ENCODE results near the gene GNB3.

Gene GNB3

DNA sequence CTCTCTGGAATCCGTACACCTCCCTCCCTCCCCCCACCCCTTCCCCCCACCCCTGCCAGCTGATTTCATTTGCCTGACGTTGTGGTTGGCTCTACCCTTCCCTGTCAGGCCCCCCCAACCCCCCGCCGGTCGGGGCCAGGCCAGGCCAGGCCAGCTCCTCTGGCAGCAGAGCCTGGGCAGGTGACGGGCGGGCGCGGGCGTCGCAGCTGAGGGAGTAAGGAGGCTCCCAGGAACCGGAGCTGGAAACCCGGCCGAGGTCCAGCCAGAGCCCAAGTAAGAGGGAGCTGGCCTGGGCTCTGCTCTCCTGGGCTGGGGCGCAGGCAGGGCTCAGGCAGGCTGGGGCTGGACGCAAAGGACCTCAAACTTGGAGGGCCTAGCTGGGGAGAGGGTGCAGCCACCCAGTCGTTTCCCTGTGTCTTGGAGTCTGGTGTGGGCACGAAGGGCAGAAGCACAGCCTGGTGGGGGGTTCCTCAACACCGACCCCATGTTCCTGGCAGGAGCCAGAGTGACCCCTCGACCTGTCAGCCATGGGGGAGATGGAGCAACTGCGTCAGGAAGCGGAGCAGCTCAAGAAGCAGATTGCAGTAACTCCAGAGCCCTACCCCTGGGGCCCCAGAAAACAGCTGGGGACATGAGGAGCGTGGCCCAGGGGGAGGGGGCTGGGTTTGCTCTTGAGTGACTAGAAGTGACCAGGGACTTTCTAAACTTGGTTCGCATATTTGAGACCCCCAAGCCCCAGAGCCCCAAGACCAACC lies at the start of gene GNB3:
TSS of gene GNB3 (plus strand) at position 165 of the 755 bp plus-strand sequence. CDS start at position 528, 363 bp downstream.
- DNase-seq: no peak

DNA sequence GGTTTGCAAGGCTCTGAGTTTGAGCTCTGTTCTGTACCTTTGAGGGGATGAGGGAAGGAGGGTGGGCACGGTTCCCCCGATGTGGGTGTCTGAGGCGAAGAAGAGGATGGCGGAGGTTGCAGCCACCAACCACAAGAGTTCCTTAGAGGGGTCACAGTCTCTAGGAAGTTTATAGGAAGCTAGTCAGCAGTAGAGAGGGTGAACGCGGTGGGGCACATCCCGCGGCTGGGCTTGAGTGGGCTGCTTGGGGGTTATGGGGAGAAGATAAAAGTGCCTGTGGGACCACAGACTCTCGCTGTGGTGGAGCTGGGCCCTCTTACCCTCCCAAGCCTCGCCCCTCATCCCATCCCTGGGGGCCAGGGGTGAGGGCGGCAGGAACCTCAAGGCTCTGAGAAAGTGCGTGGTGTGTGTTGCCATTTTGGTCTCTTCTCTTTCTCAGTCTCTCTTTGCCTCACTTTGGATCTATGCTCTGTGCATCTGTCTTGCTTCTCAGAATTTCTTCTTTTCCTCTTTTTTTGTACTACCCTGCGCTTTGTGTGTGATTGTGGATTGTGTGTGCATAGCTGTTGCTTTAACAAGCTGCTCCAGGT lies 48.7 kb upstream of the GNB3 start:
- DNase-seq: no peak

DNA sequence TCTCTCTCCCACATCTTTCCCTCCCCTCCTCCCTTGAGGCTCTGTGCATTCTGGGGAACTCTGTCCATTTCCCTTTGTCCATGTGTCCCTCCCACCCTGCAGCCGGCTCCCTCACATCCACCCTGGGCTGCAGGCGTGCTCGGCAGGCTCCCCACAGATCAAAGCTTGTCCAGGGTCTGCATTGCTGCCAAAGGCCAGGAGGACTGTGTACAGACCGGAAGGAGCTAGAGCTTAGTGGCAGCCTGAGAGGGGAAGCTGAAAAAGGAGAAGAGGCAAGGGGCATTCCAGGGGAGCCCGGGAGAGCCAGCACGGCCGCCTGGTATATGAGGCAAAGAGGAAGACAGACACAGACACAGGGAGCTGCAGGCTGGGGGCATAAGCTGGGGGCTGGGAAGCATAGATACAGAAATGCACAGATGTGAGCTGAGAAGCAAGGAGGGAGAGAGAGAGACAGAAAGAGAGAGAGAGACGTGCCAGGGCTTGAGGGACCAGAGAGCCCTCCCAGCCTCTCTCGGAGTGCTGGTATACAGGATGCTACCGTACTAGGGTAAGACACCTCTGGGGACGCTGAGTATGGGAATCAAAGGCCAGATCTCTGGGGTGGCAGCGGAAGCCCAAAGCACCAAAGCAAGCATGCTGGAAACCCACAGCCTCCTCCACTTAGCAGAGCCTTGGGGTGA lies 48.1 kb upstream of the GNB3 start:
- DNase-seq: no peak

DNA sequence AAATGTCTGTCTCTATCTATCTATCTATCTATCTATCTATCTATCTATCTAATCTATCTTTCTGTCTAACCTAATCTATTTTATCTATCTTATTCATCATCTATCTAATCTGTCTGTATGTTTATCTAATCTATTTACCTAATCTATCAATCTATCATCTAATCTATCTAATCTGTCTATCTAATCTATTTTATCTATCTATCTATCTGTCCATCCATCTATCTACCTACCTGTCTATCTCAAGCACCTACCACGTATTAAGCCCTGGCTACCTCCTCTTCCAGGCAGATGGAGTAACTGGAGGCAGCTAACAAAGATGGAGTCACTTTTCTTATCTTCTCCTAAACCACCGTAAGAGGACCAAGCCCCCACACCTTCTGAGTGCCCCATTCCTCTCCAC lies 45.6 kb upstream of the GNB3 start:
- DNase-seq: no peak

DNA sequence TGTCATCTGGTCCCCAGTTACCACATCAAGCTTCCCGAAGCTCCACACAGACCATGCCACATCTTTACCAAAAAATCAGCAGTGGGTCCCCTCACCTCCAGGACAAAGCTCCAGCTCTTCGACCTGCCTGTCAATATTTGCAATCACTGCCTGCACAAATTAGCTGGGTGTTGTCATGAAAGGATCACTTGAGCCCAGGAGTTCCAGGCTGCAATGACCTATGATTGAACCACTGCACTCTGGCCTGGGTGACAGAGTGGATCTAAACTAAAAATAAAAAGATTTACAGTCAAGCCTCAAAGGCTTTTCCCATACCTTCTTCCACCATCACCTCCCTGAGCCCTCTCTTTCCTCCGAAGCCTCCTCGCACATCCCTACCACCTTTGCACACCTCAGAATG lies 44.1 kb upstream of the GNB3 start:
- no peak for DNase-seq

DNA sequence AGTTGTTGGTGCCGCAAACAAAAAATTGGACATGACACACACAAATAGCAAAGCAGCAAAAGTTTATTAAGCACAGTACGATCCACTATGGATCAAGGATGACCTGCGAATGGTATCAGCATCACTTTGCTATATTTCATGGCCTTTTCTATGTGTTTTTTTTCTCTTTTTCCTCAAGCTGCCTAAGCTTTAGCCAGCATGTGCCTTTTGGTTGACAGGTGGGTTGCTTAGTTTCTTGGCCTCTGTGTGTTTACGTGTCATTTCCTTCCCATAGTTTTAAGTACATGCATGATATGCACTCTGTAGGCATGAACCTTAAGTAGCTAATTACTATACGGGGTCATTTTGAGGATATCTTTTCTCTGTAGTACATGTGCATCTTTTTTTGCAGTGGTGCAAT lies 41.6 kb upstream of the GNB3 start:
- DNase-seq: no peak

DNA sequence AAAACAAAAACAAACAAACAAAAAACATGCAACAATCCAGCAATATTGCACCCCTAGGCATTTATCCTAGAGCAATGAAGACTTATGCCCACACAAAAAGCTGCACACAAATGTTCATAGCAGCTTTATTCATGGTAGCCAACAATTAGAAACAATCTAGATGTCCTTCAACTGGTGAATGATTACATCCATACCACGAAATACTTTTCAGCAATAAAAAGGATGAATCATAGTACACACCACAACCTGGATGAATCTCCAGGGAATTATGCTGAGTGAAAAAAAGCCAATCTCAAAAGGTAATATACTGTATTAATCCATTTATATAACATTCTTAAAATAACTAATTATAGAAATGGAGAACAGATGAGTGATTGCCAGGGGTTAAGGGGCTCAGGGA lies 33.6 kb upstream of the GNB3 start:
- DNase-seq: no peak

DNA sequence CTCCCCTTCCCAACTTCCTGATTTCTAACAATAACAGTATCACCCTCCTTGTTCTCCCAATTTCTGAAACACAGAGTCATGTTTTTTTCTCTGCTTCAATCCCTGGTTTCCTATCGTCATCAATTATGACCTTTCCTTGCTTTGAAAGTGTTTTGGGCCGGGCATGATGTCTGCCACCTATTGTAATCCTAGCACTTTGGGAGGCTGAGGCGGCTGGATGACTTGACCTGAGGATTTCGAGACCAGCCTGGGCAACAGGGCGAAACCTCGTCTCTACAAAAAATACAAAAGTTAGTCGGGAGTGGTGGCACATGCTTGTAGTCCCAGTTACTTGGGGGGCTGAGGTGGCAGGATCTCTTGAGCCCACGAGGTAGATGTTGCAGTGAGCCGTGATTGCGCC lies 31.7 kb upstream of the GNB3 start:
- DNase-seq: no peak

DNA sequence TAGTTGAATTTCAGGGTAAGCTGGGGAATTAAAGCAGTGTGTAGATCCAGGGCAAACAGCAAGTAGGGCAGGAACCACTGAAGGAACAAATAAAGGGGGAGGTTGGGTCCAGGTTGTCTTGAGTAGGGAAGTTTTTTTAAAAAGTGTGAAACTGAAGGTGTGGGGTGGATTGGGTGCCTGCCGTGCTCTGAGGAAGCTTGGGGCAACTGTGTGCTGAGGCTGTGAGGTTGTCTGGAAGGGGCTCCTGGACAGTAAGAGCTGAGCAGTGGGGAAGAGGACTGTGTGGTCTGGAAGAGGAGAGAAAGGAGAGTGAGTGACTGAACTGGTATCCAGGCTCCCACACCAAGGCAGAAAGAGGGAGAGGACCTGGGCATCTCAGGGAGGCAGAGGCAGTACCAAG lies 30.0 kb upstream of the GNB3 start:
- no peak for DNase-seq

DNA sequence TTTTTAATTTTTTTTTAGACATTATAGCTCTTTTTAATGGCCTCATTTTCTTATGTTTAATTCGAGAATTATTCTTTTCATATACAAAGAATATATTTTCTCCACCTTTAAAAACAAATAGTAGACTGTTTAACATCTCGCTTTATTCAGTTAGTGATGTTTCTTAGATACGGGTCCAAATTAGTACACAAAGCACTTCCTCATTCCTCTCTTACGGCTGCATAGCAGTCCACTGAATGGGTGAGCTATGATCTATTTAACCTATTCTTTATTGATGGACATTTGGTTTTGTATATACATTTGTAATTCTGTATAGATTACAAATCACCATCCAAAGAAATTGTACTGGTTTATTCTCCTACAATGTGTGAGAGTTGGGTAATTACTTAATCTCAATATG lies 27.4 kb upstream of the GNB3 start:
- DNase-seq: no peak

DNA sequence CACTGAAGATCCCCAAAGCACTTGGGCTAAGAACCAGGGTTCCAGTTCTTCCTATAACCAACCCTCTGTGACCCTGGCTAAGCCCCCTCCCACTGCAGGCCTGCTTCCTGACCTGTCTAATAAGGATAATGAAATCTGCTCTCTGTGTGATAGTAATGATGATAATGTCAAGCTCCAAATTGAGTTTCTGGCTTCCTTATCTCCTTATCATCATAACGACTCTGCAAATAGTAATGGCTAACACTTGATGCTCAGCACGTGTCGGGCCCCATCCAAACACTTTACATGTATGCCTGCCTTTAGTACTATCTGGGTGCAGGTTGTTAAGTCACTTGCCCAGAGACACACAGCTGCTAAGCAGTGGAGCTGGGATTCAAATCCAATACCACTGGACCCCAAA lies 24.1 kb upstream of the GNB3 start:
- no peak for DNase-seq

DNA sequence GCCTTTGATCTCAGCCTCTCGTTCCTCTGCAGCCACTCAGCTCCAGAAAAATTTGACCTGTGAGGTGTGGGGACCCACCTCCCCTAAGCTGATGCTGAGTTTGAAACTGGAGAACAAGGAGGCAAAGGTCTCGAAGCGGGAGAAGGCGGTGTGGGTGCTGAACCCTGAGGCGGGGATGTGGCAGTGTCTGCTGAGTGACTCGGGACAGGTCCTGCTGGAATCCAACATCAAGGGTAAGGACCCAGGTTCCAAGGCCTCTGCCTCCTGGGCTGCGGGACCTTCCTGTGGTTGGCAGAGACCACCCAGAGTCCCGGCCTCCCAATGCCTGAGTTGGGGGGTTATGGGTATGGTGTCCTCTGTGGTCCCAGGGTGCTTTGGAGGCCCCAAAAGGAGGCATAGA lies 23.6 kb upstream of the GNB3 start:
- DNase-seq: no peak

DNA sequence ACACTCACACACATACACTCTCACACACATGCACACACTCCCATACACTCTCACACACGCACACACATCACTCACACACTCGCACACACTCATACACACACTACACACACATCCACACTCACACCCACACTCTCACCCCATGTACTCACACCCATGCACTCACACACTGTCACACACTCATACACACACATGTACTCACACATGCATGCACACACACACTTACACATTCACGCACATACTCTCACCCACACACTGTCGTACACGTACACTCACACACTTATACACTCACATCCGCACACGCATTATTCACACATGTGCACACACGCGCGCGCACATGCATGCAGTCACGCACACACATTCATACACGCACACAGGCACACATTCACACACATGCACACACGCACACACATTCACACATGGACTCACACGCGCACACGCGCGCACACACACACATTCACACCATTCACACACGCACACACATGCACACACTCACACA lies 23.0 kb upstream of the GNB3 start:
- no peak for DNase-seq

DNA sequence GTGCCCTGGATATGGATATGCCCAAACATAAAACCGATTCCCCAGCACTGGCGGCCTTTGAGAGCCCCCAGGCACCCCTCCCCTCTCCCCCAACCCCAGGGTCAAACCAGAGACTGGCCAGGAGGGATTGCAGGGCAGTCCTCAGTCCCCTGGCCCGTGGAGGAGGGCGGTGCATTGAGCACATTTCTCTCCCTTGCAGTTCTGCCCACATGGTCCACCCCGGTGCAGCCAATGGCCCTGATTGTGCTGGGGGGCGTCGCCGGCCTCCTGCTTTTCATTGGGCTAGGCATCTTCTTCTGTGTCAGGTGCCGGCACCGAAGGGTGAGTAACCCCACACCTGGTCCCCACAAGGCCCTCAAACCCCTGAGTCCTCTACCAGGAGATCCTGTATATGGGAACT lies 22.5 kb upstream of the GNB3 start:
- DNase-seq: no peak

DNA sequence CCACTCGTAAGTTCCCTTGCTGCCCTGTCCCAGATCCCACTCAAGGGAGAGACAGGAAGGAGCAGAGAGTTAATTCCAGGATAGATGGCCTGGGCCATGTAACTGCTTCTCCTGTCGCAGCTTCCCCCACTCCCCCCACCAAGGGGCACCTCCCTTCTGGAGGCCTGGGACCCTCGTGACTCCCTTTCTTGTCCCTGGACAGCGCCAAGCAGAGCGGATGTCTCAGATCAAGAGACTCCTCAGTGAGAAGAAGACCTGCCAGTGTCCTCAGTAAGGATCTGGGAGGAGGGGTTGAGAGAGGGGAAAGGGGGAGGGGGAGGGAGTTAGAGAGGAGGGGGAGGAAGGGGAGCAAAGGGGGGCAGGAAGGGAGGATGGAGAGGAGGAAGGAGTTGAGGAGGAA lies 22.1 kb upstream of the GNB3 start:
- DNase-seq: no peak

DNA sequence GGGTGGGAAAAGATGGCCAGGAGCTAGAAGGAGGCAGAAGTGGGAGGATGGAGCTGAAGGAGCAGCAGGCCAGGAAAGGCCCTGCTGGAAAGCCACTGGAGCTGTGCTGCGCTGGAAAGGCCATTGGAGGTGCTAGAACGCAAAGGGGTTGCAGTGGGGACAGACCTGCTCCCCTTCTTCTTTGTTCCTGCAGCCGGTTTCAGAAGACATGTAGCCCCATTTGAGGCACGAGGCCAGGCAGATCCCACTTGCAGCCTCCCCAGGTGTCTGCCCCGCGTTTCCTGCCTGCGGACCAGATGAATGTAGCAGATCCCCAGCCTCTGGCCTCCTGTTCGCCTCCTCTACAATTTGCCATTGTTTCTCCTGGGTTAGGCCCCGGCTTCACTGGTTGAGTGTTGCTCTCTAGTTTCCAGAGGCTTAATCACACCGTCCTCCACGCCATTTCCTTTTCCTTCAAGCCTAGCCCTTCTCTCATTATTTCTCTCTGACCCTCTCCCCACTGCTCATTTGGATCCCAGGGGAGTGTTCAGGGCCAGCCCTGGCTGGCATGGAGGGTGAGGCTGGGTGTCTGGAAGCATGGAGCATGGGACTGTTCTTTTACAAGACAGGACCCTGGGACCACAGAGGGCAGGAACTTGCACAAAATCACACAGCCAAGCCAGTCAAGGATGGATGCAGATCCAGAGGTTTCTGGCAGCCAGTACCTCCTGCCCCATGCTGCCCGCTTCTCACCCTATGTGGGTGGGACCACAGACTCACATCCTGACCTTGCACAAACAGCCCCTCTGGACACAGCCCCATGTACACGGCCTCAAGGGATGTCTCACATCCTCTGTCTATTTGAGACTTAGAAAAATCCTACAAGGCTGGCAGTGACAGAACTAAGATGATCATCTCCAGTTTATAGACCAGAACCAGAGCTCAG lies 21.4 kb upstream of the GNB3 start:
- no peak for DNase-seq

DNA sequence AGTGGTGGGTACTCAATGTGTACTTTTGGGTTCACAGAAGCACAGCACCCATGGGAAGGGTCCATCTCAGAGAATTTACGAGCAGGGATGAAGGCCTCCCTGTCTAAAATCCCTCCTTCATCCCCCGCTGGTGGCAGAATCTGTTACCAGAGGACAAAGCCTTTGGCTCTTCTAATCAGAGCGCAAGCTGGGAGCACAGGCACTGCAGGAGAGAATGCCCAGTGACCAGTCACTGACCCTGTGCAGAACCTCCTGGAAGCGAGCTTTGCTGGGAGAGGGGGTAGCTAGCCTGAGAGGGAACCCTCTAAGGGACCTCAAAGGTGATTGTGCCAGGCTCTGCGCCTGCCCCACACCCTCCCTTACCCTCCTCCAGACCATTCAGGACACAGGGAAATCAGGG lies 20.6 kb upstream of the GNB3 start:
- no peak for DNase-seq

DNA sequence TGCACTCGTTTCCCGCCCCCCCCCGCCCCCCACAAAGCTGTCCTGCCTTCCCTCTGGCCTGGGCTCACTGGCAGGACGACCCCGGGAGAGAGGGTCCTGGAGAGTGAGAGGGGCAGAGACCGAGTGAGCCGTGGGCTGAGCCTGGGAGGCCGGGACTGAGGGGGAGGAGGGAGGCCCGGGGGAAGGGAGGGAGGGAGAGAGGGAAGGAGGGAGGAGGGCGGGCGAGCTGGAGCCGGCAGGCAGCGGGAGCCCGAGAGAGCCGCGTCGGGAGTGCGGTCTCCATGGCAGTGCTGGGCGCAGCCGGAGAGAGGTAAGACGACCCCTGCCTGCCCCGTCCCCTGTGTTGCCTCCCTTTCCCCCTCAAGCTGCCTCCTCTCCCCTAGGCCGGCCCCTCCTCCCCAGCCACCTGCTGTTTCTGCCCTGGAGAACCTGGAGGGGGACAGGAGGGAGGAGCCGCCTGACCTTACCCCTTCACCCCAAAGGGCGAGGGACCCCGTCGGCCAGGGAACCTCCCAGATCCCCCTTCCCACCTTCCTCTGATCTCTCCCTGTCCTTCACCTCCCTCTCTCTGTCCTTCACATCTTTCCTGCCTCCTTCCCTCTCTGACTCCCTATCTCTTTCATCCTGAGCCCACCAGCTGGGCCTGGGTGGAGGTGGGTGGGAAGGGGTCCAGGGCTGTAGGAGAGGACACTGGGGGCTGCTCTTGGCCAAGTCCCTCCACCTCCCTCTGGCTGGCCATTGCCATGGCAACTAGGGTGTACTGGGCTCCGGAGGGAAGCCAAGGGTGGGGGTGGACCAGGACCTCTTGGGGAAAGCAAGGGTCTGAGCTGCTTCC lies 18.9 kb upstream of the GNB3 start, which contains the start of gene GPR162:
TSS of gene GPR162 (plus strand) at position 231 of the 835 bp plus-strand sequence. CDS start 2,078 bp downstream, outside the sequence.
- DNase-seq: peak; percentile 46

DNA sequence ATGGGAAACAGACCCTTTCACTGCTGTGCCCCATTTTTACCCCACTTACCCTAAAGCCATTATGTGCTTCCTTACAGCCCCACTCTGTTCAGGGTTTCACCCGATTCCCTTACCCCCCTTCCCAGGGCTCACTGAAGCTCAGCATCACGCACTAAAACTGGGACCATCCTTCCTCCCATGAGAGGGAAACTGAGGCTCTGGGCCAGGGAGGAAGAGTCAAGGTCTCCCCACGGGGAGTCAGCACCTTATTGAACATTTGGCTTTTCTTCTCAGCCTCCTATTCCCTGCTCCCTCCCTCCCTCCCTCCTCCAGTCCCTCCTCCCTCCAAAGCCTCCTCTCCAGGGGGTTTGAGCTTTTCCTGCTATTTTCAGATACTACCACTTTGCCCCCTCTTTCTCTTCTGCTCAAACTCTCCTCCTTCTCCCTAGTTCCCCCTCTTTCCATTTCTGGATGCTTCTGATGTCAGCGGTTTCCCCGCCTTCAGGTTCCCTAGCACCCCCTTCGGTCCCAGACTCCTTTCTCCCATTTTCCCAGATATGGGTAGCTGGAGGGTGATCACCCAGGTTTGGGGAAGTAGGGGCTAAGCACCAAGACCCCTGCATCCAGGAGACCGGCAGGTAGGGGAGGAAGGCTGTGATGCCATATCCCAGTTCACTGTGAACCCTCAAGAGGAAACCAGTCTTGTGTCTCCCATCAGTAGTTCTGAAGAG lies 18.1 kb upstream of the GNB3 start:
- DNase-seq: no peak

DNA sequence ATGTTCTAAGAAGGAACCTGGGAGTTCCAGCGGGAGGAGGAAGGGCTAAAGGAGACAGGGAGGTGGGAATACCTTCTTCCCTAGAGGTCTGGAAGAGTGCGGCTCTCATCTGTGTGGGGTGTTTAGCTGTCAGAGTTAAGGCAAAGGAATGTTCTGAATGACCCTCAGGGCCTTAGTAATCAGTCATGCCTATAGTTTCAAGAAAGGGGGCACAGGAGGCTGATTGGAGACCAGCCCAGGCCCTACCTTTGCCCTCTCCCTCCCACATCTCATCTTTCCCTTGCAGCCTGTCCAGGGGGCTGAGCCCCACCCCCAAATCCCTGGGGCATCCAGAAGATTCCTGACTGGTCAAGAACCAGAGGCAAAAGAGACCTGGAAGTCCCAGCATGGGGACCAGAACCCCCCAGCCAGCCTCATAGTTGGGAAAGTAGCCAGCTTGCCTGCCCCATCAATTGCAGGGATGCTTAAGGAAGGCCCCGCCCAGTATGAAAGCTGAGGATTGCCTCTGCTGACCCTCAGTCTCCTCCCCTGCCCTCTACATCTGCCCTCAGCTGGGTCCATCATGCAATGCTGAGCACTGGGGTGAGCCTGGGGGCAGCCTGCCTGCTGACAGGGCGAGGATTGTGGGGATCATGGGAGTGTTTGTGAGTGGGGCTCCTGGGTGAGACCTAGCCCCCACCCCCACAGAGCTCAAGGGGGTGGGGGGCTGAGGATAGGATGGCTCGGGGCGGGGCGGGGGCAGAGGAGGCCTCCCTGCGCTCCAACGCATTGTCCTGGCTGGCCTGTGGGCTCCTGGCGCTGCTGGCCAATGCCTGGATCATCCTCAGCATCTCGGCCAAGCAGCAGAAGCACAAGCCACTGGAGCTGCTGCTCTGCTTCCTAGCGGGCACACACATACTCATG lies 17.3 kb upstream of the GNB3 start:
- no peak for DNase-seq

Measured in T1000 (cell line).